GM12872 (cell line): Measurements from ENCODE around the gene RABGGTA.

Experiments used
- TF ChIP-seq, protein P1 (sequence below): IDR thresholded peaks from 3 replicates; pipeline ENCODE4 v1.5.1; 2011; ENCODE audit warnings: low read depth, mild to moderate bottlenecking, low read length, moderate library complexity; ENCODE audit not compliant: insufficient read depth

The RABGGTA gene

DNA sequence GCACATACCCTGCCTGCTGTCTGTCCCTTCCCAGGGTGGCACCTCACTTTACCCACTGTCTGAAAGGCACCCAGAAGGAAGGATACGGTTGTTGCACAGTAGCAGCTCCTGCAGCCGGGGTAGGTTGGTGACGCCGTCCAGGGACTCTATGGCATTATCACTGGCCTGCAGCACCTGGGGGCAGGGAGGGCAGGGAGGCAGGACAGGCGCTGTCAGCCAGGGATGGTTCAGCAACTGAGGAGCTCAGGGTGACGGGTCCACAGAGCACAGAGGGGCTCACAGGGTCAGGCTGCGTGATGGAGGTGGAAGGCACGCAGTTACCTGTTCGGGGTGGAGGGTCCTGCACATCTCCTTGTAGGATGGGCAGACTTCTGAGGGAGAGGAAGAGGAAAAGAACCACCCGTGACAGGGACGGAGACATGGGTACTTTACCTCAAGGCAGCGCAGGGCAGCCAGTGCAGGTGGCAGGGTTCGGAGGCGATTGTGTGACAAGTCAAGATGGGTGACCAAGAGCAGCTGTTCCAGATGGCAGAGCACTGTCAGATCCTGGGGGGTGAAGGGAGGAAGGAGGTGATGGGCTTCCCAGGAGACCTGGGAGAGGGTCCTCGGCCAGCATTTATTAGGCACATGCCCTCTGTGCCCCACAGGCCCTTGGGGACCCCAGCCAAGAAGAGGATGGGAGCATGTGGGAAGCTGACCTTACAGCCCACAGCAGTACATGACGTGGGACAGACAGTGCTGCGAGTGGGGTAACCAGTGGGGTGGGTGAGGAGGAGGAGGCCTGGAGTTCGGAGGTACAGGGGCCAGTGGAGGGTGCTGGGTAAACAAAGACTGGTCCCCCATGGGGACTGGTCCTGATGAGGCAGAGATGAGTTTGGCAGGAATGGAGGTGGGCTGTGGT, 4.8 kb downstream of the RABGGTA start:
- TF ChIP-seq, protein P1, sequence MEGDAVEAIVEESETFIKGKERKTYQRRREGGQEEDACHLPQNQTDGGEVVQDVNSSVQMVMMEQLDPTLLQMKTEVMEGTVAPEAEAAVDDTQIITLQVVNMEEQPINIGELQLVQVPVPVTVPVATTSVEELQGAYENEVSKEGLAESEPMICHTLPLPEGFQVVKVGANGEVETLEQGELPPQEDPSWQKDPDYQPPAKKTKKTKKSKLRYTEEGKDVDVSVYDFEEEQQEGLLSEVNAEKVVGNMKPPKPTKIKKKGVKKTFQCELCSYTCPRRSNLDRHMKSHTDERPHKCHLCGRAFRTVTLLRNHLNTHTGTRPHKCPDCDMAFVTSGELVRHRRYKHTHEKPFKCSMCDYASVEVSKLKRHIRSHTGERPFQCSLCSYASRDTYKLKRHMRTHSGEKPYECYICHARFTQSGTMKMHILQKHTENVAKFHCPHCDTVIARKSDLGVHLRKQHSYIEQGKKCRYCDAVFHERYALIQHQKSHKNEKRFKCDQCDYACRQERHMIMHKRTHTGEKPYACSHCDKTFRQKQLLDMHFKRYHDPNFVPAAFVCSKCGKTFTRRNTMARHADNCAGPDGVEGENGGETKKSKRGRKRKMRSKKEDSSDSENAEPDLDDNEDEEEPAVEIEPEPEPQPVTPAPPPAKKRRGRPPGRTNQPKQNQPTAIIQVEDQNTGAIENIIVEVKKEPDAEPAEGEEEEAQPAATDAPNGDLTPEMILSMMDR: no peak

- TF ChIP-seq, protein P1: no peak
Measured at GRCh38 chr14:24264298-24264697, 7.1 kb downstream of the RABGGTA start.

DNA sequence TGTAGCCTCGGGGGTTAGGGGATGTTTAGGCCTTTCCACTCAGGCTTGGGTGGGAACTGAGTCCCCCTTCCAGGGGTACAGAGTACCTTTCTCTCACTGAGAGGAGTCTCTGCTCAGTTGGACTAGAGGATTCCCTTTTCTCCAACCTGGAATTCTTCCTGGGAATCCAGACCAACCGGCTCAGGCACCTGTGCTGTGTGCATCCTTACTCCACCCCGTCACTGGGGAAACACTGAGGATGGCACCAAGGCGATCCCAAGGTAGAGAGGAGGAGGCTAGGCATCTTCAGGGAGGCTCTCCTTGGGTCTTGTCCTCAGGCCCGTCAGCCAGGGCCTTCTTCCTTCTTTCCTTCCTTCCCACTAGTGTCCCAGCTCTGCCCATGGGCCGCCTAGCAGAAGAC, 7.5 kb downstream of the RABGGTA start:
- TF ChIP-seq, protein P1: no peak

- TF ChIP-seq, protein P1: no peak
Measured at GRCh38 chr14:24262821-24263733, 8.3 kb downstream of the RABGGTA start, which contains the start of gene TGM1. TGM1 (minus strand) TSS chr14:24263177; CDS start chr14:24262352, 825 bp downstream.

DNA sequence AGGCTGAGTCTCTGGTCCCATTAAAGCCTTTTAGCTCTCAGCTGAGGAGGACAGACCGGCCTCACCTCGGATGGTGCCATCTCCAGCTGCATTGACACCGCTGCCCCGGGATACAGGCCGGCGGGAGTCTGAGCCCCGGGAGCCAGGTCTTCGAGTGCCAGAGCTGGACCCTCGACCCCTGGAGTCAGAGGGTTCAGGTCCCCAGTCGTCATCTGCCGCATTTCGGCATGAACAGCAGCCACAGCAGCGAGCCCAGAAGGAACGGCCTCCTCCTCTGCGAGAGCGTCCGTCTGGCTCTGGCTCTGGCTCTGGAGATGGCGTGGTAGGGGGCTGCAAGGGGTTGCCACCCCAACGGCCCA, 9.4 kb downstream of the RABGGTA start:
- TF ChIP-seq, protein P1: no peak

- TF ChIP-seq, protein P1: no peak
Measured at GRCh38 chr14:24261256-24261968, 10.0 kb downstream of the RABGGTA start.
